HEK293 (cell line): Measurements from ENCODE around the gene KIF26B.

Experiments used
- CTCF ChIP-seq: fragments of 450-650 bp; formaldehyde crosslinking; IDR thresholded peaks from 2 replicates; pipeline ENCODE4 v1.5.1; 2016; ENCODE audit warnings: missing biosample characterization, missing genetic modification characterization
- MEIS1 ChIP-seq: sonication (generic); formaldehyde crosslinking; IDR thresholded peaks from 2 replicates; pipeline ENCODE4 v1.8.1; 2022; ENCODE audit warnings: missing genetic modification reagents, mild to moderate bottlenecking, borderline replicate concordance
- MYNN ChIP-seq: fragments of 450-650 bp; formaldehyde crosslinking; IDR thresholded peaks from 2 replicates; pipeline ENCODE4 v1.5.1; 2016; ENCODE audit warnings: missing biosample characterization, missing genetic modification characterization, borderline replicate concordance
- RBAK ChIP-seq: fragments of 450-650 bp; formaldehyde crosslinking; IDR thresholded peaks from 2 replicates; pipeline ENCODE4 v1.5.1; 2016; ENCODE audit warnings: missing biosample characterization, missing genetic modification characterization
- REST ChIP-seq: fragments of 450-650 bp; formaldehyde crosslinking; IDR thresholded peaks from 2 replicates; pipeline ENCODE4 v1.5.1; 2016; ENCODE audit warnings: missing biosample characterization, missing genetic modification characterization
- TSHZ1 ChIP-seq: fragments of 450-650 bp; formaldehyde crosslinking; IDR thresholded peaks from 2 replicates; pipeline ENCODE4 v1.5.1; 2016; ENCODE audit warnings: missing biosample characterization, missing genetic modification characterization, borderline replicate concordance
- ZBTB10 ChIP-seq: fragments of 450-650 bp; formaldehyde crosslinking; IDR thresholded peaks from 2 replicates; pipeline ENCODE4 v1.5.1; 2016; ENCODE audit warnings: missing biosample characterization, missing genetic modification characterization
- ZBTB17 ChIP-seq: fragments of 450-650 bp; formaldehyde crosslinking; IDR thresholded peaks from 2 replicates; pipeline ENCODE4 v1.5.1; 2016; ENCODE audit warnings: missing biosample characterization, missing genetic modification characterization
- ZBTB8A ChIP-seq: fragments of 450-650 bp; formaldehyde crosslinking; IDR thresholded peaks from 2 replicates; pipeline ENCODE4 v1.5.1; 2016; ENCODE audit warnings: missing biosample characterization, missing genetic modification characterization
- ZFP3 ChIP-seq: fragments of 450-650 bp; formaldehyde crosslinking; IDR thresholded peaks from 2 replicates; pipeline ENCODE4 v1.5.1; 2016; ENCODE audit warnings: low read depth, missing biosample characterization, missing genetic modification characterization
- ZNF121 ChIP-seq: fragments of 450-650 bp; formaldehyde crosslinking; IDR thresholded peaks from 2 replicates; pipeline ENCODE4 v1.5.1; 2016; ENCODE audit warnings: missing biosample characterization, missing genetic modification characterization
- ZNF174 ChIP-seq: fragments of 450-650 bp; formaldehyde crosslinking; IDR thresholded peaks from 2 replicates; pipeline ENCODE4 v1.5.0; 2017; ENCODE audit warnings: missing biosample characterization, mild to moderate bottlenecking, missing genetic modification characterization
- ZNF830 ChIP-seq: fragments of 450-650 bp; IDR thresholded peaks from 2 replicates; pipeline ENCODE4 v1.5.0; 2018; ENCODE audit warnings: missing biosample characterization, missing genetic modification characterization, low read depth, mild to moderate bottlenecking, moderate library complexity

GRCh38 chr1:245544236-245544635 is 389.5 kb downstream of the KIF26B start:
- TF ChIP-seq MYNN: no peak
- TF ChIP-seq CTCF (tag by site-specific recombination): no peak
- TF ChIP-seq MEIS1 (CRISPR knock-in tag): no peak
- TF ChIP-seq TSHZ1: no peak
- TF ChIP-seq RBAK (tag by site-specific recombination): no peak
- TF ChIP-seq ZNF121 (tag by site-specific recombination): no peak
- no peak for TF ChIP-seq ZNF174 (tag by site-specific recombination)
- no peak for TF ChIP-seq ZBTB17 (tag by site-specific recombination)
- TF ChIP-seq REST (tag by site-specific recombination): no peak
- TF ChIP-seq ZNF830: no peak
- TF ChIP-seq ZBTB8A (tag by site-specific recombination): no peak
- no peak for TF ChIP-seq ZFP3 (tag by site-specific recombination)
- TF ChIP-seq ZBTB10: no peak
